Measurements from ENCODE around the gene PRKD2. TPM values are rescaled to one million over a fixed set of nuclear protein-coding genes. Genes with fewer than 3 reads are reported as not detected.

PRKD2 gene
- total and polyA plus RNA-seq, 2 of the 8 experiments (the other 6 are each of a cell fraction or from before 2014, with no cell fraction given): 24.4 to 63.8 TPM

- Histone ChIP-seq H2AFZ (ENCODE audit: low read length) (no peak overlapping the region), H3K23ac (ENCODE audit: insufficient read length) (no peak overlapping the region), H3K79me1 (ENCODE audit: low read depth, low read length) (peaks cover 5% of the 10 kb centered on the region), H2AK5ac (ENCODE audit: low read depth, low read length) (no peak overlapping the region), H2BK120ac (replicated peaks; ENCODE audit: low read depth, low read length) (no peak overlapping the region), H4K20me1 (replicated peaks in 1 of 2; ENCODE audit: control insufficient read depth in 1 of 2, insufficient read depth in 2 of 2, low read length in 2 of 2) (peaks cover 32 to 47% of the 10 kb centered on the region in 2 experiments), H4K91ac (replicated peaks; ENCODE audit: insufficient read length, low read length) (no peak overlapping the region), H2BK20ac (ENCODE audit: low read length) (no peak overlapping the region), H3K4me3 (ENCODE audit: extremely low read depth in 1 of 4, insufficient read depth in 2 of 4, low read depth in 3 of 4, low read length in 4 of 4) (no peak overlapping the region), H2BK15ac (ENCODE audit: low read length) (no peak overlapping the region), H2BK12ac (ENCODE audit: low read depth, low read length) (no peak overlapping the region), H3K4ac (replicated peaks; ENCODE audit: insufficient read length, low read depth, low read length) (no peak overlapping the region), H3K9me3 (ENCODE audit: insufficient read depth in 2 of 2, low read depth in 1 of 2, low read length in 1 of 2) (no peaks in the 10 kb centered on the region), H3K56ac (replicated peaks; ENCODE audit: insufficient read length, low read depth, low read length) (no peak overlapping the region), H3K4me1 (replicated peaks in 1 of 4; ENCODE audit: control insufficient read depth in 3 of 4, insufficient read depth in 4 of 4, low read length in 3 of 4) (peaks cover 0 to 3% (median 0%) of the 10 kb centered on the region in 4 experiments; a peak in 4 of 7 replicates), H3K9ac (replicated peaks in 1 of 4; ENCODE audit: extremely low read depth in 1 of 4, low read depth in 3 of 4, low read length in 3 of 4) (no peak overlapping the region), H3K27me3 (replicated peaks in 1 of 4; ENCODE audit: control insufficient read depth in 3 of 4, extremely low read depth in 1 of 4, insufficient read depth in 3 of 4, low read length in 3 of 4) (no peaks in the 10 kb centered on the region), H3K27ac (ENCODE audit: low read depth, low read length) (no peak overlapping the region), H3K36me3 (ENCODE audit: control insufficient read depth in 2 of 4, insufficient read depth in 4 of 4, low read length in 3 of 4) (peaks cover 34 to 63% (median 51%) of the 10 kb centered on the region in 4 experiments), H2BK5ac (ENCODE audit: low read depth, low read length) (peak overlapping the region; percentile 66; the same call in 1 of the 2 replicates), H3K23me2 (ENCODE audit: low read depth, low read length) (no peaks in the 10 kb centered on the region), H3K4me2 (ENCODE audit: insufficient read depth in 1 of 2, low read depth in 2 of 2, low read length in 2 of 2) (no peak overlapping the region), H4K8ac (ENCODE audit: extremely low read depth, insufficient read depth, low read length) (no peak overlapping the region; the same call in 1 of the 2 replicates), H3K14ac (ENCODE audit: insufficient read length) (no peak overlapping the region), H3K18ac (ENCODE audit: extremely low read depth, low read length) (no peak overlapping the region), H4K5ac (ENCODE audit: insufficient read length, low read depth, low read length) (no peak overlapping the region), H3K79me2 (ENCODE audit: control insufficient read depth in 1 of 2, insufficient read depth in 2 of 2, low read length in 2 of 2) (peaks cover 0 to 26% of the 10 kb centered on the region in 2 experiments; a peak in 2 of 4 replicates)
- 89% methylated on average over 14 of the region's 14 CpGs; no CpG with 5 or more reads in 1 of the 2 experiments for WGBS, 2 experiments (ENCODE audit: extremely low coverage in 1 of 2, insufficient coverage in 1 of 2, insufficient read length in 1 of 2, insufficient replicate concordance in 2 of 2, low coverage in 1 of 2, low lambda C conversion rate in 2 of 2, missing lambda C conversion rate in 1 of 2)
- POLR2A ChIA-PET (ENCODE audit: partially characterized antibody): interaction anchor here (1.2 to 4.2 kb wide), 3 partner anchors 9 to 54 kb away, joined by 3 to 26 read pairs (median 4); partner anchors contain the start of gene PRKD2
- DNase-seq (ENCODE audit: low read depth in 1 of 2, low spot score in 2 of 2): no peak
- CTCF ChIA-PET (ENCODE audit: partially characterized antibody): interaction anchor here (0.8 to 15.8 kb wide), 8 partner anchors 11 to 127 kb away, joined by 3 to 188 read pairs (median 10); no protein-coding TSS in a partner anchor
- FAIRE-seq: no peak
- TF ChIP-seq KDM4A (IDR thresholded peaks at IDR 0.05; ENCODE audit: low read depth, low read length, severe bottlenecking) (no peak), ASH2L (IDR thresholded peaks at IDR 0.05; ENCODE audit: low read length) (no peak), EP300 (IDR thresholded peaks at IDR 0.05; ENCODE audit: borderline replicate concordance in 1 of 2, low read depth in 2 of 2, low read length in 2 of 2) (no peak), JUND (IDR thresholded peaks at IDR 0.05; ENCODE audit: low read length) (no peak), TEAD4 (IDR thresholded peaks at IDR 0.05; ENCODE audit: low read depth, low read length) (no peak), CHD2 (IDR thresholded peaks at IDR 0.05; ENCODE audit: low read length) (no peak), GABPA (IDR thresholded peaks at IDR 0.05; ENCODE audit: borderline replicate concordance, insufficient read depth, low read length) (no peak), KDM5A (IDR thresholded peaks at IDR 0.05; ENCODE audit: low read length) (no peak), SP1 (IDR thresholded peaks at IDR 0.05; ENCODE audit: low read depth, low read length) (no peak), CTCF (IDR thresholded peaks at IDR 0.05; ENCODE audit: control extremely low read depth in 1 of 3, insufficient read depth in 1 of 3, low read depth in 1 of 3, low read length in 3 of 3) (no peak), EGR1 (IDR thresholded peaks at IDR 0.05; ENCODE audit: borderline replicate concordance, low read depth, low read length) (no peak), YY1 (IDR thresholded peaks at IDR 0.05; ENCODE audit: low read depth, low read length) (no peak)
These were observed 14.7 kb upstream of the PRKD2 start for GRCh38 chr19:46731584-46731983.

All from H1 (cell line).